Muscle of leg (tissue), 11 donors: ENCODE measurements around the gene USE1. TPM values are rescaled to one million over a fixed set of nuclear protein-coding genes. Genes with fewer than 3 reads are reported as not detected.
"Not testable (repeated sequence)": the region's sequence is repeated elsewhere in the genome, so short reads cannot be mapped to it uniquely, and the experiment has no call there.

Source experiments
- DNase-seq: peaks from one replicate; pipeline ENCODE4 v3.0.0; 2013
- H3K27ac ChIP-seq: one replicate; pipeline ENCODE4 v1.5.1; 2013; ENCODE audit warnings: mild to moderate bottlenecking, low read length, control low read depth
- H3K27me3 ChIP-seq: one replicate; pipeline ENCODE4 v1.6.1; 2013; ENCODE audit warnings: low read length; ENCODE audit not compliant: control insufficient read depth, insufficient read depth
- H3K36me3 ChIP-seq: one replicate; pipeline ENCODE4 v1.6.1; 2013; ENCODE audit warnings: low read length; ENCODE audit not compliant: control insufficient read depth, insufficient read depth
- H3K4me1 ChIP-seq: one replicate; pipeline ENCODE4 v1.6.1; 2013; ENCODE audit warnings: low read length; ENCODE audit not compliant: control insufficient read depth, insufficient read depth
- H3K4me3 ChIP-seq: one replicate; pipeline ENCODE4 v1.5.1; 2013; ENCODE audit warnings: low read length, control low read depth
- H3K9me3 ChIP-seq: replicated peaks from 2 replicates; pipeline ENCODE4 v1.6.1; 2013; ENCODE audit warnings: low read depth, low read length; ENCODE audit not compliant: control insufficient read depth
- whole genome bisulfite sequencing: methylation state at CpG from one replicate; pipeline ENCODE4 v1.1.5; 2013; ENCODE audit warnings: missing lambda C conversion rate; ENCODE audit not compliant: insufficient coverage; 5-methylcytosine and 5-hydroxymethylcytosine counted together
- polyA plus RNA-seq, 8 donors: library from polyadenylated mRNA; unstranded; fragments of 120-200 nt; gene quantifications; one replicate each; pipeline versions ENCODE4 v1.2.1 to v1.2.3, GENCODE V29; 2013; ENCODE audit warnings: inconsistent platforms in 1 of 8, low replicate concordance in 1 of 8; ENCODE audit not compliant: insufficient read length in 8 of 8, insufficient read depth in 1 of 8
- total RNA-seq: library from RNA; stranded (reverse); fragments of 120-200 nt; gene quantifications from one replicate; pipeline ENCODE4 v1.2.4, GENCODE V29; 2013

Gene USE1
- total and polyA plus RNA-seq, 9 donors = 21.0 to 36.0 (median 28.7) TPM

- 63% methylated on average over 5 of the region's 11 CpGs for WGBS
- peaks cover 57% of the 10 kb centered on the region for H3K36me3 ChIP-seq
Measured at GRCh38 chr19:17183858-17184321, 31.3 kb upstream of the USE1 start.

GRCh38 chr19:17184371-17184841, 30.8 kb upstream of the USE1 start:
- Histone ChIP-seq H3K4me1 (peaks cover 6% of the 10 kb centered on the region), H3K4me3 (no peak overlapping the region), H3K27ac (no peak overlapping the region), H3K27me3 (no peaks in the 10 kb centered on the region), H3K36me3 (peaks cover 62% of the 10 kb centered on the region), H3K9me3 (no peaks in the 10 kb centered on the region)
- WGBS = 75% methylated on average over 9 of the region's 12 CpGs
- no peak for DNase-seq

More at GRCh38 chr19:17183858-17184321, 31.3 kb upstream of the USE1 start:
- DNase-seq = peak; percentile 76
- H3K4me1 ChIP-seq = peaks cover 6% of the 10 kb centered on the region
- H3K9me3 ChIP-seq = no peaks in the 10 kb centered on the region
- H3K27me3 ChIP-seq = no peaks in the 10 kb centered on the region
- H3K27ac ChIP-seq = no peak overlapping the region
- no peak overlapping the region for H3K4me3 ChIP-seq

GRCh38 chr19:17185590-17185989, 29.6 kb upstream of the USE1 start:
- Histone ChIP-seq H3K4me1 (peaks cover 6% of the 10 kb centered on the region), H3K27me3 (no peaks in the 10 kb centered on the region), H3K36me3 (peaks cover 67% of the 10 kb centered on the region), H3K4me3 (no peak overlapping the region), H3K27ac (no peak overlapping the region), H3K9me3 (no peaks in the 10 kb centered on the region)
- WGBS = 96% methylated on average over 7 of the region's 8 CpGs
- no peak for DNase-seq

- H3K4me1 ChIP-seq, H3K27ac ChIP-seq, DNase-seq, H3K9me3 ChIP-seq, H3K4me3 ChIP-seq, H3K27me3 ChIP-seq: not testable (repeated sequence)
- peaks cover 75% of the 10 kb centered on the region for H3K36me3 ChIP-seq
- WGBS = 100% methylated on average over 4 of the region's 6 CpGs
Measured at GRCh38 chr19:17191736-17192135, 23.4 kb upstream of the USE1 start.

- no peak overlapping the region for H3K27ac ChIP-seq
- 98% methylated on average over 26 of the region's 26 CpGs for WGBS
- H3K27me3 ChIP-seq = no peaks in the 10 kb centered on the region
- H3K9me3 ChIP-seq = no peaks in the 10 kb centered on the region
- no peak for DNase-seq
- no peaks in the 10 kb centered on the region for H3K4me1 ChIP-seq
- H3K36me3 ChIP-seq = peaks cover 72% of the 10 kb centered on the region
- no peak overlapping the region for H3K4me3 ChIP-seq
Measured at GRCh38 chr19:17192751-17193150, 22.4 kb upstream of the USE1 start.

GRCh38 chr19:17194608-17195007, 20.5 kb upstream of the USE1 start:
- peaks cover 71% of the 10 kb centered on the region for H3K36me3 ChIP-seq
- H3K27ac ChIP-seq = no peak overlapping the region
- 98% methylated on average over 7 of the region's 16 CpGs for WGBS
- no peaks in the 10 kb centered on the region for H3K4me1 ChIP-seq
- no peaks in the 10 kb centered on the region for H3K9me3 ChIP-seq
- no peaks in the 10 kb centered on the region for H3K27me3 ChIP-seq
- DNase-seq = no peak
- H3K4me3 ChIP-seq = no peak overlapping the region

GRCh38 chr19:17195106-17195505, 20.1 kb upstream of the USE1 start:
- WGBS = 95% methylated on average over 23 of the region's 23 CpGs
- no peaks in the 10 kb centered on the region for H3K9me3 ChIP-seq
- DNase-seq = no peak
- no peaks in the 10 kb centered on the region for H3K27me3 ChIP-seq
- no peak overlapping the region for H3K4me3 ChIP-seq
- H3K36me3 ChIP-seq = peaks cover 71% of the 10 kb centered on the region
- no peaks in the 10 kb centered on the region for H3K4me1 ChIP-seq
- H3K27ac ChIP-seq = no peak overlapping the region

- no peak overlapping the region for H3K4me3 ChIP-seq
- DNase-seq = no peak
- H3K9me3 ChIP-seq = no peaks in the 10 kb centered on the region
- 98% methylated on average over 6 of the region's 7 CpGs for WGBS
- peaks cover 74% of the 10 kb centered on the region for H3K36me3 ChIP-seq
- no peak overlapping the region for H3K27ac ChIP-seq
- H3K27me3 ChIP-seq = no peaks in the 10 kb centered on the region
- H3K4me1 ChIP-seq = no peaks in the 10 kb centered on the region
Measured at GRCh38 chr19:17196610-17197009, 18.5 kb upstream of the USE1 start.

GRCh38 chr19:17197666-17198065, 17.5 kb upstream of the USE1 start:
- Histone ChIP-seq H3K4me1 (no peaks in the 10 kb centered on the region), H3K27ac (no peak overlapping the region), H3K9me3 (no peaks in the 10 kb centered on the region), H3K27me3 (no peaks in the 10 kb centered on the region), H3K36me3 (peaks cover 80% of the 10 kb centered on the region), H3K4me3 (no peak overlapping the region)
- 91% methylated on average over 5 of the region's 16 CpGs for WGBS
- no peak for DNase-seq

- DNase-seq = no peak
- no peaks in the 10 kb centered on the region for H3K9me3 ChIP-seq
Measured at GRCh38 chr19:17200408-17201079, 14.6 kb upstream of the USE1 start.

More at GRCh38 chr19:17200408-17201079, 14.6 kb upstream of the USE1 start:
- Histone ChIP-seq H3K4me3 (no peak overlapping the region), H3K4me1 (no peaks in the 10 kb centered on the region), H3K27ac (no peak overlapping the region), H3K27me3 (no peaks in the 10 kb centered on the region), H3K36me3 (peaks cover 71% of the 10 kb centered on the region)
- 88% methylated on average over 8 of the region's 16 CpGs for WGBS
